K562 (cell line): ENCODE results near the gene MATN1. TPM values are rescaled to one million over a fixed set of nuclear protein-coding genes. Genes with fewer than 3 reads are reported as not detected.

Experiments used
- ATAC-seq: fragments of 200-7000 bp; cut with Tn5 transposase; 3 replicates; pipeline ENCODE4 v1.9.1; 2020; ENCODE audit warnings: moderate library complexity
- BruUV-seq: library from RNA; stranded (reverse); fragments of 400-500 nt; replicated peaks from 2 replicates; lab custom pipeline; 2021; lab: Mats Ljungman, UMichigan
- CTCF ChIA-PET: fragments of 300-600 bp; formaldehyde crosslinking; extraction: SDS; loops from one replicate; lab custom pipeline; 2021; ENCODE audit warnings: low intra/inter-chr PET ratio; lab: Yijun Ruan, JAX
- POLR2A ChIA-PET: fragments of 300-600, 350-650 bp; sonication (Branson Sonifier 250); formaldehyde crosslinking; extraction: SDS; loops from one replicate; lab custom pipeline; 2021; ENCODE audit warnings: antibody characterized with exemption, inconsistent platforms; lab: Yijun Ruan, JAX
- DNase-seq, 4 experiments: peaks; one replicate each; pipeline versions ENCODE4 v3.0.0 to v3.0.0-alpha.2; 2011 to 2018; ENCODE audit warnings: low spot score in 3 of 4, mixed read lengths in 3 of 4; ENCODE audit errors: extremely low read depth in 1 of 4
- FAIRE-seq: peaks from 2 replicates; lab custom pipeline; 2011; peaks lifted over from hg19 to GRCh38; lab: Jason Lieb, UNC
- H2AFZ ChIP-seq: 2 replicates; pipeline ENCODE4 v1.6.0; 2011; ENCODE audit warnings: low read depth, low read length, control low read depth, inconsistent platforms
- H3K27ac ChIP-seq: fragments of 200-600 bp; 3 replicates; pipeline ENCODE4 v1.8.0; 2011; ENCODE audit warnings: low read depth, mild to moderate bottlenecking, control low read depth, inconsistent platforms, low read length, moderate library complexity, mixed read lengths; ENCODE audit errors: extremely low read depth
- H3K27me3 ChIP-seq, 2 experiments: fragments of 300-600 bp in 1 of 2; 2 replicates in 1 of 2; 3 replicates in 1 of 2; pipeline versions ENCODE4 v1.6.0 to v1.8.0; 2011; ENCODE audit warnings: inconsistent platforms in 2 of 2, low read length in 2 of 2, mild to moderate bottlenecking in 1 of 2, mixed read lengths in 1 of 2, moderate library complexity in 1 of 2; ENCODE audit not compliant: control insufficient read depth in 2 of 2, insufficient read depth in 2 of 2
- H3K36me3 ChIP-seq: fragments of 300-600 bp; 3 replicates; pipeline ENCODE4 v1.8.0; 2011; ENCODE audit warnings: mild to moderate bottlenecking, low read length, inconsistent platforms; ENCODE audit not compliant: control insufficient read depth, insufficient read depth
- H3K4me1 ChIP-seq, 2 experiments: fragments of 200-600 bp in 1 of 2; replicated peaks in 1 of 2; 2 replicates in 1 of 2; 3 replicates in 1 of 2; pipeline versions ENCODE4 v1.5.1 to v1.8.0; 2011; ENCODE audit warnings: inconsistent platforms in 2 of 2, low read length in 2 of 2, mild to moderate bottlenecking in 1 of 2, mixed read lengths in 1 of 2, moderate library complexity in 1 of 2; ENCODE audit not compliant: control insufficient read depth in 2 of 2, insufficient read depth in 2 of 2
- H3K4me2 ChIP-seq: 2 replicates; pipeline ENCODE4 v1.6.1; 2011; ENCODE audit warnings: low read length, control low read depth, inconsistent platforms, mixed read lengths; ENCODE audit not compliant: insufficient read depth
- H3K4me3 ChIP-seq: fragments of 200-600 bp; sonication (generic), shearing (Covaris generic); 2 replicates; pipeline ENCODE4 v1.5.1; 2016; ENCODE audit warnings: control low read depth, inconsistent platforms
- H3K79me2 ChIP-seq: fragments of 200-600 bp; 3 replicates; pipeline ENCODE4 v1.8.0; 2011; ENCODE audit warnings: low read length, inconsistent platforms; ENCODE audit not compliant: control insufficient read depth, insufficient read depth
- H3K9ac ChIP-seq, 2 experiments: 2 replicates each; pipeline versions ENCODE4 v1.6.0 to v1.6.1; 2011; ENCODE audit warnings: low read depth in 2 of 2, low read length in 2 of 2, control low read depth in 1 of 2, inconsistent platforms in 1 of 2, mild to moderate bottlenecking in 1 of 2, mixed read lengths in 1 of 2; ENCODE audit not compliant: insufficient read depth in 1 of 2
- H3K9me1 ChIP-seq: one replicate; pipeline ENCODE4 v1.6.0; 2011; ENCODE audit warnings: inconsistent platforms, mild to moderate bottlenecking, low read length, moderate library complexity; ENCODE audit not compliant: control insufficient read depth, insufficient read depth
- H3K9me3 ChIP-seq: replicated peaks from 2 replicates; pipeline ENCODE4 v1.5.1; 2011; ENCODE audit warnings: low read depth, low read length, inconsistent platforms; ENCODE audit not compliant: control insufficient read depth, insufficient read depth
- H4K20me1 ChIP-seq: replicated peaks from 2 replicates; pipeline ENCODE4 v1.6.1; 2011; ENCODE audit warnings: low read length, inconsistent platforms, mixed read lengths; ENCODE audit not compliant: control insufficient read depth, insufficient read depth
- ARID3B ChIP-seq: fragments of 250-450 bp; sonication (Bioruptor Pico); IDR thresholded peaks from 2 replicates; pipeline ENCODE4 v1.4.0; 2020; ENCODE audit warnings: borderline replicate concordance
- BCOR ChIP-seq: fragments of 450-650 bp; IDR thresholded peaks from 2 replicates; pipeline ENCODE4 v1.6.1; 2016
- BRD9 ChIP-seq: fragments of 450-650 bp; IDR thresholded peaks from 2 replicates; pipeline ENCODE4 v1.6.1; 2018; ENCODE audit warnings: low read depth; ENCODE audit not compliant: partially characterized antibody
- ELF4 ChIP-seq: fragments of 450-650 bp; formaldehyde crosslinking; IDR thresholded peaks from 2 replicates; pipeline ENCODE4 v1.4.0; 2022; ENCODE audit warnings: missing genetic modification characterization
- HOXB6 ChIP-seq: fragments of 250-450 bp; sonication (Bioruptor Pico); IDR thresholded peaks from 2 replicates; pipeline ENCODE4 v1.5.1; 2022; ENCODE audit warnings: mild to moderate bottlenecking, borderline replicate concordance
- L3MBTL2 ChIP-seq: fragments of 450-650 bp; IDR thresholded peaks from 2 replicates; pipeline ENCODE4 v1.6.1; 2016; ENCODE audit warnings: mild to moderate bottlenecking, moderate library complexity
- MCM7 ChIP-seq, 2 experiments: fragments of 450-650 bp; IDR thresholded peaks; 2 replicates each; pipeline ENCODE4 v1.6.1; 2016 to 2018
- NR2C1 ChIP-seq, 2 experiments: fragments of 450-650 bp; IDR thresholded peaks; 2 replicates each; pipeline ENCODE4 v1.6.1; 2017; ENCODE audit warnings: mild to moderate bottlenecking in 2 of 2, antibody characterized with exemption in 1 of 2, inconsistent platforms in 1 of 2, missing compliant biosample characterization in 1 of 2, missing genetic modification characterization in 1 of 2
- RAD51 ChIP-seq: fragments of 450-650 bp; IDR thresholded peaks from 2 replicates; pipeline ENCODE4 v1.7.1; 2016; ENCODE audit warnings: low read depth, mild to moderate bottlenecking, borderline replicate concordance
- TAF1 ChIP-seq: IDR thresholded peaks from 2 replicates; pipeline ENCODE4 v1.6.1; 2011; ENCODE audit warnings: mild to moderate bottlenecking, low read length, moderate library complexity; ENCODE audit not compliant: insufficient read depth, control insufficient read depth, severe bottlenecking; ENCODE audit errors: extremely low read depth
- USF1 ChIP-seq: sonication (generic); formaldehyde crosslinking; IDR thresholded peaks from 2 replicates; pipeline ENCODE4 v1.9.0; 2022; ENCODE audit warnings: mild to moderate bottlenecking, missing genetic modification reagents
- YY1 ChIP-seq, 3 experiments: IDR thresholded peaks; 2 replicates each; pipeline ENCODE4 v1.6.1; 2011; ENCODE audit warnings: low read length in 2 of 3, mild to moderate bottlenecking in 2 of 3, moderate library complexity in 2 of 3, borderline replicate concordance in 1 of 3, control low read depth in 1 of 3, low read depth in 1 of 3; ENCODE audit not compliant: insufficient read depth in 3 of 3, insufficient replicate concordance in 2 of 3, control insufficient read depth in 1 of 3, insufficient read length in 1 of 3; ENCODE audit errors: extremely low read depth in 1 of 3
- ZFP91 ChIP-seq: sonication (generic); formaldehyde crosslinking; IDR thresholded peaks from 2 replicates; pipeline ENCODE4 v1.8.0; 2022; ENCODE audit warnings: mild to moderate bottlenecking, missing genetic modification reagents
- ZNF133 ChIP-seq: fragments of 250-450 bp; sonication (Bioruptor Pico); IDR thresholded peaks from 2 replicates; pipeline ENCODE4 v1.4.0; 2020; ENCODE audit warnings: mild to moderate bottlenecking
- WGBS: fragments of 100-300 bp; shearing (Covaris generic); methylation state at CpG from one replicate; pipeline ENCODE4 v1.1.6; 2016; ENCODE audit warnings: low coverage, mixed read lengths; ENCODE audit not compliant: insufficient coverage; ENCODE audit errors: missing lambda C conversion rate; 5-methylcytosine and 5-hydroxymethylcytosine counted together
- in situ Hi-C: fragments of 300-500 bp; cut with MboI; formaldehyde crosslinking; loops from 4 replicates; pipeline ENCODE4 v1.15.0; 2018; ENCODE audit warnings: inconsistent platforms, mixed read lengths
- intact Hi-C: fragments of 100-400 bp; cut with micrococcal nuclease; formaldehyde crosslinking; loops from 2 replicates; pipeline ENCODE4 v1.14.2; 2022
- polyA plus RNA-seq, 8 experiments: library from polyadenylated mRNA; depleted of rRNA in 4 of 8; stranded (reverse) in 5 of 8; unstranded in 3 of 8; fragments of >200 nt; fragmentation: Nextera tagmentation in 2 of 8; fragmentation: Illumina TruSeq in 1 of 8; extraction: Ambion mirVana in 2 of 8; extraction: Trizol in 1 of 8; gene quantifications; 2 replicates each; pipeline versions ENCODE4 v1.2.1 to v1.2.3, GENCODE V29; 2011 to 2014; ENCODE audit warnings: inconsistent platforms in 1 of 8, missing spikeins in 1 of 8
- total RNA-seq, 7 experiments: library from RNA; depleted of rRNA in 6 of 7; stranded (reverse); fragments of >200 nt in 6 of 7; fragmentation: Illumina TruSeq in 2 of 7; extraction: Trizol in 2 of 7; gene quantifications; 2 replicates each; pipeline versions ENCODE4 v1.2.1 to v1.2.3, GENCODE V29; 2011 to 2021; ENCODE audit warnings: low replicate concordance in 1 of 7

The MATN1 gene
- total and polyA plus RNA-seq, 9 of the 15 experiments (the other 6 are each of a cell fraction or from before 2014, with no cell fraction given): 0.10 to 2.3 (median 1.2) TPM

GRCh38 chr1:30745834-30746208, 22.4 kb upstream of the MATN1 start:
- 72% methylated on average over 4 of the region's 4 CpGs for WGBS
- Histone ChIP-seq H3K27ac (peak overlapping the region; percentile 14; the same call in 1 of the 3 replicates), H3K9me1 (peaks cover 2% of the 10 kb centered on the region), H3K4me3 (no peak overlapping the region), H3K4me2 (no peak overlapping the region), H3K36me3 (no peaks in the 10 kb centered on the region), H2AFZ (peak overlapping the region; percentile 82), H3K9ac (peak overlapping the region in 1 of 2 experiments; percentile 65; a peak in 2 of 4 replicates), H3K9me3 (no peaks in the 10 kb centered on the region), H3K4me1 (peaks cover 54 to 61% of the 10 kb centered on the region in 2 experiments), H4K20me1 (no peaks in the 10 kb centered on the region), H3K79me2 (no peaks in the 10 kb centered on the region; the same call in 2 of the 3 replicates), H3K27me3 (no peaks in the 10 kb centered on the region)
- in situ Hi-C loops: no loop called here
- intact Hi-C loops: no loop called here
- ChIA-PET POLR2A (interaction anchor here (0.7 to 2.0 kb wide), 3 partner anchors 13 to 23 kb away, joined by 3 to 7 read pairs (median 3); no protein-coding TSS in a partner anchor), CTCF (no interaction called here)
- FAIRE-seq (no peak), DNase-seq (no peak), ATAC-seq (peak; percentile 4)
- no TSS peak for BruUV-seq
- TF ChIP-seq TAF1 (no peak), NR2C1 (IDR thresholded peaks at IDR 0.05) (no peak), NR2C1 (tag; IDR thresholded peaks at IDR 0.05) (0 out of 2 replicates have a peak, but pooled peaks have one; percentile 24), ZFP91 (CRISPR knock-in tag) (no peak), HOXB6 (CRISPR knock-in tag) (no peak), ZNF133 (no peak), ELF4 (CRISPR knock-in tag) (no peak), RAD51 (peak; percentile 51; the same call in 1 of the 2 replicates), USF1 (CRISPR knock-in tag) (peak; percentile 65), ARID3B (CRISPR knock-in tag) (no peak), BCOR (0 out of 2 replicates have a peak, but pooled peaks have one; percentile 25), YY1 (IDR thresholded peaks at IDR 0.05; ENCODE audit: borderline replicate concordance in 1 of 3, control insufficient read depth in 1 of 3, extremely low read depth in 1 of 3, insufficient read depth in 3 of 3, insufficient read length in 1 of 3, insufficient replicate concordance in 2 of 3, low read depth in 1 of 3, low read length in 2 of 3) (peak in 1 of 3 experiments; percentile 10), BRD9 (no peak), MCM7 (IDR thresholded peaks at IDR 0.05) (no peak), L3MBTL2 (0 out of 2 replicates have a peak, but pooled peaks have one; percentile 31)
